H9 (cell line): ENCODE results near the gene NDUFS3. TPM values are rescaled to one million over a fixed set of nuclear protein-coding genes. Genes with fewer than 3 reads are reported as not detected.

ENCODE experiments used
- DNase-seq: peaks from one replicate; pipeline ENCODE4 v3.0.0-alpha.2; 2017
- H2AFZ ChIP-seq: one replicate; pipeline ENCODE4 v1.6.1; 2013; ENCODE audit warnings: mild to moderate bottlenecking, low read length, control low read depth, moderate library complexity
- H2AK5ac ChIP-seq: 2 replicates; pipeline ENCODE4 v1.6.1; 2013; ENCODE audit warnings: low read length, control low read depth, mixed read lengths; ENCODE audit not compliant: insufficient read length
- H2BK120ac ChIP-seq: one replicate; pipeline ENCODE4 v1.6.1; 2013; ENCODE audit warnings: low read depth, mild to moderate bottlenecking, low read length, control low read depth, inconsistent platforms; ENCODE audit not compliant: poor library complexity, severe bottlenecking
- H2BK12ac ChIP-seq: 2 replicates; pipeline ENCODE4 v1.6.1; 2013; ENCODE audit warnings: low read length, control low read depth, mixed read lengths, low read depth; ENCODE audit not compliant: insufficient read length
- H2BK15ac ChIP-seq: 2 replicates; pipeline ENCODE4 v1.6.1; 2013; ENCODE audit warnings: low read depth, low read length, control low read depth
- H2BK20ac ChIP-seq: one replicate; pipeline ENCODE4 v1.6.1; 2013; ENCODE audit warnings: low read depth, mild to moderate bottlenecking, low read length, control low read depth, inconsistent platforms; ENCODE audit not compliant: poor library complexity, severe bottlenecking
- H2BK5ac ChIP-seq: 2 replicates; pipeline ENCODE4 v1.6.1; 2013; ENCODE audit warnings: low read length, control low read depth, mixed read lengths; ENCODE audit not compliant: insufficient read length
- H3K14ac ChIP-seq: 2 replicates; pipeline ENCODE4 v1.6.1; 2013; ENCODE audit warnings: low read length, control low read depth; ENCODE audit not compliant: insufficient read depth
- H3K18ac ChIP-seq: 2 replicates; pipeline ENCODE4 v1.6.1; 2013; ENCODE audit warnings: low read depth, mild to moderate bottlenecking, mixed read lengths, low read length, control low read depth; ENCODE audit not compliant: insufficient read length
- H3K23ac ChIP-seq: 2 replicates; pipeline ENCODE4 v1.6.1; 2013; ENCODE audit warnings: low read length, control low read depth, mixed read lengths, low read depth; ENCODE audit not compliant: insufficient read length
- H3K23me2 ChIP-seq: 2 replicates; pipeline ENCODE4 v1.6.1; 2013; ENCODE audit warnings: low read depth, mild to moderate bottlenecking, mixed read lengths, low read length, control low read depth; ENCODE audit not compliant: insufficient read length, poor library complexity, severe bottlenecking
- H3K27ac ChIP-seq: 2 replicates; pipeline ENCODE4 v1.5.1; 2013; ENCODE audit warnings: low read length, control low read depth, mixed read lengths, low read depth; ENCODE audit not compliant: insufficient read length
- H3K27me3 ChIP-seq: 2 replicates; pipeline ENCODE4 v1.6.1; 2013; ENCODE audit warnings: low read length, control low read depth, inconsistent platforms; ENCODE audit not compliant: insufficient read depth
- H3K4ac ChIP-seq: 2 replicates; pipeline ENCODE4 v1.6.1; 2013; ENCODE audit warnings: low read depth, mild to moderate bottlenecking, control low read depth, inconsistent platforms, low read length, moderate library complexity
- H3K4me1 ChIP-seq: 2 replicates; pipeline ENCODE4 v1.6.1; 2013; ENCODE audit warnings: low read length, control low read depth, inconsistent platforms; ENCODE audit not compliant: insufficient read depth
- H3K4me2 ChIP-seq: 2 replicates; pipeline ENCODE4 v1.6.1; 2013; ENCODE audit warnings: low read length, control low read depth, mixed read lengths; ENCODE audit not compliant: insufficient read length, insufficient read depth
- H3K56ac ChIP-seq: 2 replicates; pipeline ENCODE4 v1.6.1; 2013; ENCODE audit warnings: low read depth, mild to moderate bottlenecking, mixed read lengths, low read length, control low read depth; ENCODE audit not compliant: insufficient read length
- H3K79me1 ChIP-seq: 2 replicates; pipeline ENCODE4 v1.6.1; 2013; ENCODE audit warnings: low read depth, mild to moderate bottlenecking, moderate library complexity, low read length, control low read depth, inconsistent platforms; ENCODE audit not compliant: insufficient read depth, poor library complexity, severe bottlenecking
- H3K79me2 ChIP-seq: 2 replicates; pipeline ENCODE4 v1.6.1; 2013; ENCODE audit warnings: low read length, control low read depth, inconsistent platforms; ENCODE audit not compliant: insufficient read depth
- H3K9ac ChIP-seq: 2 replicates; pipeline ENCODE4 v1.6.1; 2013; ENCODE audit warnings: low read length, control low read depth, mixed read lengths; ENCODE audit not compliant: insufficient read length; ENCODE audit errors: extremely low read depth
- H3K9me3 ChIP-seq: one replicate; pipeline ENCODE4 v1.6.1; 2013; ENCODE audit warnings: low read depth, low read length, inconsistent platforms; ENCODE audit not compliant: control insufficient read depth
- H3T11ph ChIP-seq: one replicate; pipeline ENCODE4 v1.6.1; 2013; ENCODE audit warnings: mild to moderate bottlenecking, low read length, control low read depth, inconsistent platforms
- H4K20me1 ChIP-seq: one replicate; pipeline ENCODE4 v1.6.1; 2013; ENCODE audit not compliant: control insufficient read depth, insufficient read length, insufficient read depth
- H4K5ac ChIP-seq: 2 replicates; pipeline ENCODE4 v1.6.1; 2013; ENCODE audit warnings: low read depth, mild to moderate bottlenecking, mixed read lengths, low read length, control low read depth; ENCODE audit not compliant: insufficient read length
- H4K8ac ChIP-seq: replicated peaks from 2 replicates; pipeline ENCODE4 v1.6.1; 2013; ENCODE audit warnings: low read length, control low read depth, mixed read lengths, low read depth; ENCODE audit not compliant: insufficient read length
- H4K91ac ChIP-seq: 2 replicates; pipeline ENCODE4 v1.6.1; 2013; ENCODE audit warnings: low read depth, mild to moderate bottlenecking, moderate library complexity, mixed read lengths, low read length, control low read depth; ENCODE audit not compliant: insufficient read length
- H3K27ac Mint-ChIP-seq, 3 experiments: 2 replicates in 2 of 3; 3 replicates in 1 of 3; pipeline ENCODE4 v1.8.0; 2020 to 2021; ENCODE audit warnings: mixed read lengths in 3 of 3, mild to moderate bottlenecking in 1 of 3, moderate library complexity in 1 of 3
- H3K27me3 Mint-ChIP-seq: 2 replicates; pipeline ENCODE4 v1.8.0; 2021; ENCODE audit warnings: low read depth, mild to moderate bottlenecking, moderate library complexity, mixed read lengths
- H3K36me3 Mint-ChIP-seq, 3 experiments: 2 replicates in 2 of 3; 3 replicates in 1 of 3; pipeline ENCODE4 v1.8.0; 2020 to 2021; ENCODE audit warnings: low read depth in 3 of 3, mixed read lengths in 3 of 3; ENCODE audit not compliant: insufficient read depth in 1 of 3
- H3K4me1 Mint-ChIP-seq, 2 experiments: 2 replicates each; pipeline ENCODE4 v1.8.0; 2020; ENCODE audit warnings: mixed read lengths in 2 of 2
- H3K4me3 Mint-ChIP-seq, 2 experiments: 2 replicates in 1 of 2; 3 replicates in 1 of 2; pipeline ENCODE4 v1.8.0; 2020 to 2021; ENCODE audit warnings: mild to moderate bottlenecking in 2 of 2, mixed read lengths in 2 of 2, moderate library complexity in 1 of 2
- H3K9me3 Mint-ChIP-seq, 2 experiments: 2 replicates in 1 of 2; 3 replicates in 1 of 2; pipeline ENCODE4 v1.8.0; 2020; ENCODE audit warnings: mild to moderate bottlenecking in 2 of 2, mixed read lengths in 2 of 2, moderate library complexity in 1 of 2
- WGBS: extraction: QIAGEN DNeasy Blood & Tissue Kit; methylation state at CpG from one replicate; pipeline ENCODE4 v1.1.7; 2013; ENCODE audit warnings: missing lambda C conversion rate, low lambda C conversion rate, mixed read lengths; ENCODE audit not compliant: insufficient read length; ENCODE audit errors: extremely low coverage; 5-methylcytosine and 5-hydroxymethylcytosine counted together
- total RNA-seq: library from RNA; stranded (reverse); gene quantifications from 2 replicates; pipeline ENCODE4 v1.2.1, GENCODE V29; 2021
- TF ChIP-seq, protein P1 (sequence below): fragments of 200-600 bp; sonication (generic); conservative IDR thresholded peaks from 3 replicates; pipeline ENCODE4 v1.8.0; 2021; ENCODE audit warnings: antibody characterized with exemption, mild to moderate bottlenecking

Gene NDUFS3
- total RNA-seq, 1 experiment from 2014 or later = 144 TPM

GRCh38 chr11:47570651-47571356 is 8.1 kb upstream of the NDUFS3 start:
- WGBS = no CpG with 5 or more reads among the region's 3 CpGs
- Histone ChIP-seq H3K23ac (no peak overlapping the region), H4K20me1 (no peaks in the 10 kb centered on the region), H3K9ac (no peak overlapping the region), H3K4me1 (no peaks in the 10 kb centered on the region), H2AK5ac (no peak overlapping the region), H3K27ac (no peak overlapping the region), H4K5ac (no peak overlapping the region), H2BK15ac (no peak overlapping the region), H2AFZ (no peak overlapping the region), H4K91ac (no peak overlapping the region), H3K9me3 (no peaks in the 10 kb centered on the region), H3T11ph (no peak overlapping the region), H3K4me2 (no peak overlapping the region), H2BK12ac (no peak overlapping the region), H3K14ac (no peak overlapping the region), H3K56ac (no peak overlapping the region), H3K23me2 (no peaks in the 10 kb centered on the region), H3K4ac (no peak overlapping the region), H4K8ac (no peak overlapping the region), H3K27me3 (no peaks in the 10 kb centered on the region), H2BK20ac (no peak overlapping the region), H2BK5ac (no peak overlapping the region), H2BK120ac (no peak overlapping the region), H3K79me2 (no peaks in the 10 kb centered on the region; the same call in 1 of the 2 replicates), H3K18ac (no peak overlapping the region), H3K79me1 (peaks cover 3% of the 10 kb centered on the region)
- Mint-ChIP-seq H3K9me3 (no peaks in the 10 kb centered on the region), H3K4me1 (peaks cover 5 to 6% of the 10 kb centered on the region in 2 experiments; a peak in 3 of 4 replicates), H3K27ac (no peak overlapping the region), H3K36me3 (peaks cover 18 to 71% (median 62%) of the 10 kb centered on the region in 3 experiments), H3K4me3 (no peak overlapping the region), H3K27me3 (no peaks in the 10 kb centered on the region)
- DNase-seq = no peak
- TF ChIP-seq, protein P1, sequence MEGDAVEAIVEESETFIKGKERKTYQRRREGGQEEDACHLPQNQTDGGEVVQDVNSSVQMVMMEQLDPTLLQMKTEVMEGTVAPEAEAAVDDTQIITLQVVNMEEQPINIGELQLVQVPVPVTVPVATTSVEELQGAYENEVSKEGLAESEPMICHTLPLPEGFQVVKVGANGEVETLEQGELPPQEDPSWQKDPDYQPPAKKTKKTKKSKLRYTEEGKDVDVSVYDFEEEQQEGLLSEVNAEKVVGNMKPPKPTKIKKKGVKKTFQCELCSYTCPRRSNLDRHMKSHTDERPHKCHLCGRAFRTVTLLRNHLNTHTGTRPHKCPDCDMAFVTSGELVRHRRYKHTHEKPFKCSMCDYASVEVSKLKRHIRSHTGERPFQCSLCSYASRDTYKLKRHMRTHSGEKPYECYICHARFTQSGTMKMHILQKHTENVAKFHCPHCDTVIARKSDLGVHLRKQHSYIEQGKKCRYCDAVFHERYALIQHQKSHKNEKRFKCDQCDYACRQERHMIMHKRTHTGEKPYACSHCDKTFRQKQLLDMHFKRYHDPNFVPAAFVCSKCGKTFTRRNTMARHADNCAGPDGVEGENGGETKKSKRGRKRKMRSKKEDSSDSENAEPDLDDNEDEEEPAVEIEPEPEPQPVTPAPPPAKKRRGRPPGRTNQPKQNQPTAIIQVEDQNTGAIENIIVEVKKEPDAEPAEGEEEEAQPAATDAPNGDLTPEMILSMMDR = no peak
